GM18873 (cell line): ENCODE results near the gene ATP11A.

Experiments
- ATAC-seq: cut with Tn5 transposase; IDR thresholded peaks from one replicate; pipeline ENCODE4 v1.9.1; 2021; ENCODE audit warnings: mild to moderate bottlenecking, moderate library complexity, moderate number of reproducible peaks; ENCODE audit not compliant: unreplicated experiment, low FRiP score

The ATP11A gene

GRCh38 chr13:112720814-112721197 is 31.0 kb downstream of the ATP11A start:
- no peak for ATAC-seq

GRCh38 chr13:112721198-112722104 is 31.6 kb downstream of the ATP11A start:
- ATAC-seq: no peak

GRCh38 chr13:112722433-112723263 is 32.8 kb downstream of the ATP11A start:
- no peak for ATAC-seq

- no peak for ATAC-seq
These were observed 33.9 kb downstream of the ATP11A start for GRCh38 chr13:112723771-112724170.

- ATAC-seq: no peak
These were observed 35.0 kb downstream of the ATP11A start for GRCh38 chr13:112724788-112725345.

GRCh38 chr13:112725346-112726015 is 35.6 kb downstream of the ATP11A start:
- no peak for ATAC-seq

GRCh38 chr13:112726016-112726767 is 36.4 kb downstream of the ATP11A start:
- no peak for ATAC-seq

- no peak for ATAC-seq
These were observed 37.7 kb downstream of the ATP11A start for GRCh38 chr13:112727581-112727980.

- no peak for ATAC-seq
These were observed 38.7 kb downstream of the ATP11A start for GRCh38 chr13:112728375-112729126.

- ATAC-seq: no peak
These were observed 39.6 kb downstream of the ATP11A start for GRCh38 chr13:112729408-112729807.

- ATAC-seq: no peak
These were observed 40.4 kb downstream of the ATP11A start for GRCh38 chr13:112730157-112730671.

- no peak for ATAC-seq
These were observed 42.1 kb downstream of the ATP11A start for GRCh38 chr13:112731667-112732616.

- no peak for ATAC-seq
These were observed 42.8 kb downstream of the ATP11A start for GRCh38 chr13:112732679-112733078.

GRCh38 chr13:112733112-112733511 is 43.3 kb downstream of the ATP11A start:
- ATAC-seq: no peak

- ATAC-seq: no peak
These were observed 44.0 kb downstream of the ATP11A start for GRCh38 chr13:112733661-112734379.

GRCh38 chr13:112734696-112735547 is 45.1 kb downstream of the ATP11A start:
- no peak for ATAC-seq
